Measurements from ENCODE around the gene ACOT4. TPM values are rescaled to one million over a fixed set of nuclear protein-coding genes. Genes with fewer than 3 reads are reported as not detected.
"Not testable (repeated sequence)": the region's sequence is repeated elsewhere in the genome, so short reads cannot be mapped to it uniquely, and the experiment has no call there.

ACOT4 gene
- total and polyA plus RNA-seq, 2 donors (not counting 3 experiments of a cell fraction or from before 2014, with no cell fraction given): 0.46 to 0.69 TPM

GRCh38 chr14:73545353-73545752, 46.3 kb upstream of the ACOT4 start:
- H3K27me3 ChIP-seq (ENCODE audit: control insufficient read depth in 2 of 2, insufficient read depth in 2 of 2, low read length in 2 of 2); H3K4me3 ChIP-seq (replicated peaks in 1 of 3; ENCODE audit: insufficient read depth in 1 of 3, low read depth in 1 of 3, low read length in 3 of 3); DNase-seq (ENCODE audit: low read depth, low spot score); CTCF ChIA-PET; dilution Hi-C loops (cut with MboI; ENCODE audit: extremely low pct_ligation_motif_present, low sequenced_read_pairs); H3K4me1 ChIP-seq (ENCODE audit: control insufficient read depth, extremely low read depth, insufficient read depth, low read length); intact Hi-C loops (cut with micrococcal nuclease); BruUV-seq (replicated peaks); H2AFZ ChIP-seq (ENCODE audit: low read depth, low read length); POLR2A ChIA-PET; H4K20me1 ChIP-seq (replicated peaks; ENCODE audit: control insufficient read depth, extremely low read depth, insufficient read depth, low read length); H3K79me2 ChIP-seq (ENCODE audit: control insufficient read depth, insufficient read depth, low read length); H3K4me2 ChIP-seq (ENCODE audit: insufficient read depth, low read length); H3K27ac ChIP-seq (ENCODE audit: insufficient read depth, low read depth, low read length); H3K9ac ChIP-seq (replicated peaks; ENCODE audit: extremely low read depth, insufficient read depth, low read length); H3K36me3 ChIP-seq (ENCODE audit: control insufficient read depth in 2 of 2, extremely low read depth in 1 of 2, insufficient read depth in 2 of 2, low read length in 2 of 2); H3K9me1 ChIP-seq (replicated peaks; ENCODE audit: control insufficient read depth, extremely low read depth, insufficient read depth, low read length); H3K9me3 ChIP-seq (replicated peaks; ENCODE audit: control insufficient read depth, insufficient read depth, low read length): not testable (repeated sequence)
- FAIRE-seq: peak; percentile 61

GRCh38 chr14:73549097-73549496, 42.6 kb upstream of the ACOT4 start:
- H3K9me1 ChIP-seq (replicated peaks; ENCODE audit: control insufficient read depth, extremely low read depth, insufficient read depth, low read length); H3K4me2 ChIP-seq (ENCODE audit: insufficient read depth, low read length); H3K9me3 ChIP-seq (replicated peaks; ENCODE audit: control insufficient read depth, insufficient read depth, low read length); H3K9ac ChIP-seq (replicated peaks; ENCODE audit: extremely low read depth, insufficient read depth, low read length); H3K36me3 ChIP-seq (ENCODE audit: control insufficient read depth in 2 of 2, extremely low read depth in 1 of 2, insufficient read depth in 2 of 2, low read length in 2 of 2); intact Hi-C loops (cut with micrococcal nuclease); H2AFZ ChIP-seq (ENCODE audit: low read depth, low read length); BruUV-seq (replicated peaks); FAIRE-seq; H3K27me3 ChIP-seq (ENCODE audit: control insufficient read depth in 2 of 2, insufficient read depth in 2 of 2, low read length in 2 of 2); DNase-seq (ENCODE audit: low read depth, low spot score); H4K20me1 ChIP-seq (replicated peaks; ENCODE audit: control insufficient read depth, extremely low read depth, insufficient read depth, low read length); POLR2A ChIA-PET; H3K79me2 ChIP-seq (ENCODE audit: control insufficient read depth, insufficient read depth, low read length); H3K27ac ChIP-seq (ENCODE audit: insufficient read depth, low read depth, low read length); H3K4me3 ChIP-seq (replicated peaks in 1 of 3; ENCODE audit: insufficient read depth in 1 of 3, low read depth in 1 of 3, low read length in 3 of 3); H3K4me1 ChIP-seq (ENCODE audit: control insufficient read depth, extremely low read depth, insufficient read depth, low read length); CTCF ChIA-PET; dilution Hi-C loops (cut with MboI; ENCODE audit: extremely low pct_ligation_motif_present, low sequenced_read_pairs): not testable (repeated sequence)

- H2AFZ ChIP-seq (ENCODE audit: low read depth, low read length); CTCF ChIA-PET; H3K27me3 ChIP-seq (ENCODE audit: control insufficient read depth in 2 of 2, insufficient read depth in 2 of 2, low read length in 2 of 2); H3K36me3 ChIP-seq (ENCODE audit: control insufficient read depth in 2 of 2, extremely low read depth in 1 of 2, insufficient read depth in 2 of 2, low read length in 2 of 2); H3K9ac ChIP-seq (replicated peaks; ENCODE audit: extremely low read depth, insufficient read depth, low read length); H3K4me1 ChIP-seq (ENCODE audit: control insufficient read depth, extremely low read depth, insufficient read depth, low read length); H3K9me1 ChIP-seq (replicated peaks; ENCODE audit: control insufficient read depth, extremely low read depth, insufficient read depth, low read length); H3K4me3 ChIP-seq (replicated peaks in 1 of 3; ENCODE audit: insufficient read depth in 1 of 3, low read depth in 1 of 3, low read length in 3 of 3); POLR2A ChIA-PET; H3K4me2 ChIP-seq (ENCODE audit: insufficient read depth, low read length); H3K79me2 ChIP-seq (ENCODE audit: control insufficient read depth, insufficient read depth, low read length); DNase-seq (ENCODE audit: low read depth, low spot score); H4K20me1 ChIP-seq (replicated peaks; ENCODE audit: control insufficient read depth, extremely low read depth, insufficient read depth, low read length); H3K9me3 ChIP-seq (replicated peaks; ENCODE audit: control insufficient read depth, insufficient read depth, low read length); H3K27ac ChIP-seq (ENCODE audit: insufficient read depth, low read depth, low read length); dilution Hi-C loops (cut with MboI; ENCODE audit: extremely low pct_ligation_motif_present, low sequenced_read_pairs); intact Hi-C loops (cut with micrococcal nuclease); BruUV-seq (replicated peaks): not testable (repeated sequence)
- peak; percentile 67 for FAIRE-seq
These were observed 41.7 kb upstream of the ACOT4 start for GRCh38 chr14:73549889-73550524.
